H1 (cell line): Measurements from ENCODE around the gene GFRA4. TPM values are rescaled to one million over a fixed set of nuclear protein-coding genes. Genes with fewer than 3 reads are reported as not detected.

Experiments used
- CTCF ChIA-PET: fragments of 300-600 bp; sonication (Branson Sonifier 250); formaldehyde crosslinking; loops from one replicate; lab custom pipeline; 2021; ENCODE audit not compliant: partially characterized antibody; lab: Charles Lee
- POLR2A ChIA-PET: fragments of 300-600 bp; sonication (Branson Sonifier 250); formaldehyde crosslinking; loops from one replicate; lab custom pipeline; 2021; ENCODE audit warnings: inconsistent platforms; ENCODE audit not compliant: partially characterized antibody; lab: Charles Lee
- DNase-seq, 2 experiments: peaks; one replicate each; pipeline versions ENCODE4 v3.0.0 to v3.0.0-alpha.2; 2010 to 2022; ENCODE audit warnings: low spot score in 2 of 2, low read depth in 1 of 2, mixed read lengths in 1 of 2
- FAIRE-seq: peaks from 2 replicates; lab custom pipeline; 2011; peaks lifted over from hg19 to GRCh38; lab: Jason Lieb, UNC
- H2AFZ ChIP-seq: 2 replicates; pipeline ENCODE4 v1.8.1; 2012; ENCODE audit warnings: low read length, inconsistent platforms
- H2AK5ac ChIP-seq: 2 replicates; pipeline ENCODE4 v1.6.1; 2013; ENCODE audit warnings: low read depth, low read length
- H2BK120ac ChIP-seq: replicated peaks from 2 replicates; pipeline ENCODE3; 2013; ENCODE audit warnings: low read depth, low read length, inconsistent platforms
- H2BK12ac ChIP-seq: 2 replicates; pipeline ENCODE4 v1.6.1; 2013; ENCODE audit warnings: low read depth, low read length
- H2BK15ac ChIP-seq: 2 replicates; pipeline ENCODE4 v1.6.1; 2013; ENCODE audit warnings: low read length
- H2BK20ac ChIP-seq: 2 replicates; pipeline ENCODE4 v1.6.1; 2013; ENCODE audit warnings: low read length
- H2BK5ac ChIP-seq: 2 replicates; pipeline ENCODE4 v1.6.1; 2013; ENCODE audit warnings: low read depth, low read length
- H3K14ac ChIP-seq: 2 replicates; pipeline ENCODE4 v1.6.1; 2013; ENCODE audit warnings: inconsistent platforms; ENCODE audit not compliant: insufficient read length
- H3K18ac ChIP-seq: 2 replicates; pipeline ENCODE4 v1.6.1; 2013; ENCODE audit warnings: low read length; ENCODE audit errors: extremely low read depth
- H3K23ac ChIP-seq: 2 replicates; pipeline ENCODE4 v1.6.1; 2013; ENCODE audit warnings: inconsistent platforms; ENCODE audit not compliant: insufficient read length
- H3K23me2 ChIP-seq: 2 replicates; pipeline ENCODE4 v1.6.1; 2013; ENCODE audit warnings: low read depth, low read length
- H3K27ac ChIP-seq: 2 replicates; pipeline ENCODE4 v1.6.1; 2011; ENCODE audit warnings: low read depth, low read length, inconsistent platforms
- H3K27me3 ChIP-seq, 4 experiments: replicated peaks in 1 of 4; 1 replicate in 1 of 4; 2 replicates in 3 of 4; pipeline versions ENCODE4 v1.6.1 to v1.8.1; 2011 to 2013; ENCODE audit warnings: low read length in 3 of 4, mild to moderate bottlenecking in 3 of 4, inconsistent platforms in 2 of 4, mixed read lengths in 2 of 4, moderate library complexity in 1 of 4; ENCODE audit not compliant: control insufficient read depth in 3 of 4, insufficient read depth in 3 of 4; ENCODE audit errors: extremely low read depth in 1 of 4
- H3K36me3 ChIP-seq, 4 experiments: 2 replicates each; pipeline versions ENCODE4 v1.6.1 to v1.8.1; 2011 to 2013; ENCODE audit warnings: mild to moderate bottlenecking in 4 of 4, low read length in 3 of 4, moderate library complexity in 2 of 4, control low read depth in 1 of 4, inconsistent platforms in 1 of 4; ENCODE audit not compliant: insufficient read depth in 4 of 4, control insufficient read depth in 2 of 4
- H3K4ac ChIP-seq: replicated peaks from 2 replicates; pipeline ENCODE3; 2013; ENCODE audit warnings: low read length, low read depth, mixed read lengths, inconsistent platforms; ENCODE audit not compliant: insufficient read length
- H3K4me1 ChIP-seq, 4 experiments: replicated peaks in 1 of 4; 1 replicate in 1 of 4; 2 replicates in 3 of 4; pipeline versions ENCODE4 v1.6.1 to v1.8.1; 2011 to 2013; ENCODE audit warnings: low read length in 3 of 4, inconsistent platforms in 2 of 4, mixed read lengths in 1 of 4; ENCODE audit not compliant: insufficient read depth in 4 of 4, control insufficient read depth in 3 of 4
- H3K4me2 ChIP-seq, 2 experiments: 2 replicates each; pipeline versions ENCODE4 v1.6.1 to v1.8.1; 2011 to 2013; ENCODE audit warnings: low read depth in 2 of 2, low read length in 2 of 2, control low read depth in 1 of 2, inconsistent platforms in 1 of 2, mild to moderate bottlenecking in 1 of 2; ENCODE audit not compliant: insufficient read depth in 1 of 2
- H3K4me3 ChIP-seq, 4 experiments: fragments of 200-600, 300-600 bp in 1 of 4; sonication (generic), shearing (Covaris generic), sonication (Bioruptor Twin) in 1 of 4; 2 replicates each; pipeline versions ENCODE4 v1.5.1 to v1.8.1; 2011 to 2016; ENCODE audit warnings: low read length in 4 of 4, low read depth in 3 of 4, control low read depth in 2 of 4, inconsistent platforms in 2 of 4, mild to moderate bottlenecking in 2 of 4, mixed read lengths in 1 of 4, moderate library complexity in 1 of 4; ENCODE audit not compliant: insufficient read depth in 2 of 4; ENCODE audit errors: extremely low read depth in 1 of 4
- H3K56ac ChIP-seq: replicated peaks from 2 replicates; pipeline ENCODE3; 2013; ENCODE audit warnings: low read depth, mild to moderate bottlenecking, mixed read lengths, low read length, inconsistent platforms; ENCODE audit not compliant: insufficient read length
- H3K79me1 ChIP-seq: 2 replicates; pipeline ENCODE4 v1.6.1; 2013; ENCODE audit warnings: low read depth, low read length, control low read depth
- H3K79me2 ChIP-seq, 2 experiments: 2 replicates each; pipeline versions ENCODE4 v1.6.1 to v1.8.1; 2012 to 2013; ENCODE audit warnings: low read length in 2 of 2, mild to moderate bottlenecking in 2 of 2, inconsistent platforms in 1 of 2; ENCODE audit not compliant: insufficient read depth in 2 of 2, control insufficient read depth in 1 of 2
- H3K9ac ChIP-seq, 4 experiments: replicated peaks in 1 of 4; 1 replicate in 1 of 4; 2 replicates in 3 of 4; pipeline versions ENCODE4 v1.6.1 to v1.8.1; 2011 to 2013; ENCODE audit warnings: low read depth in 3 of 4, low read length in 3 of 4, control low read depth in 2 of 4, mild to moderate bottlenecking in 2 of 4, moderate library complexity in 2 of 4, inconsistent platforms in 1 of 4; ENCODE audit errors: extremely low read depth in 1 of 4
- H3K9me3 ChIP-seq, 2 experiments: 2 replicates each; pipeline versions ENCODE4 v1.6.1 to v1.8.1; 2012 to 2013; ENCODE audit warnings: mild to moderate bottlenecking in 2 of 2, moderate library complexity in 2 of 2, control low read depth in 1 of 2, inconsistent platforms in 1 of 2, low read depth in 1 of 2, low read length in 1 of 2, mixed read lengths in 1 of 2; ENCODE audit not compliant: insufficient read depth in 2 of 2
- H4K20me1 ChIP-seq, 2 experiments: replicated peaks in 1 of 2; 2 replicates each; pipeline versions ENCODE3 to v1.8.1; 2011 to 2013; ENCODE audit warnings: inconsistent platforms in 2 of 2, low read length in 2 of 2, mild to moderate bottlenecking in 1 of 2; ENCODE audit not compliant: insufficient read depth in 2 of 2, control insufficient read depth in 1 of 2
- H4K5ac ChIP-seq: 2 replicates; pipeline ENCODE4 v1.6.1; 2013; ENCODE audit warnings: low read length, low read depth, mixed read lengths, inconsistent platforms; ENCODE audit not compliant: insufficient read length
- H4K8ac ChIP-seq: 2 replicates; pipeline ENCODE4 v1.8.0; 2013; ENCODE audit warnings: mild to moderate bottlenecking, moderate library complexity, low read length, inconsistent platforms; ENCODE audit not compliant: insufficient read depth; ENCODE audit errors: extremely low read depth
- H4K91ac ChIP-seq: replicated peaks from 2 replicates; pipeline ENCODE3; 2013; ENCODE audit warnings: low read length, mixed read lengths, inconsistent platforms; ENCODE audit not compliant: insufficient read length
- MAFK ChIP-seq: IDR thresholded peaks from 2 replicates; pipeline ENCODE4 v1.6.1; 2012; ENCODE audit warnings: low read depth, mild to moderate bottlenecking, improper control_type of control experiment, low read length
- WGBS, 2 experiments: shearing (Covaris generic) in 1 of 2; methylation state at CpG; one replicate each; pipeline versions ENCODE4 v1.1.6 to v1.1.7; 2013 to 2015; ENCODE audit warnings: low lambda C conversion rate in 2 of 2, mixed read lengths in 2 of 2, inconsistent platforms in 1 of 2, low coverage in 1 of 2, missing lambda C conversion rate in 1 of 2; ENCODE audit not compliant: insufficient replicate concordance in 2 of 2, insufficient coverage in 1 of 2, insufficient read length in 1 of 2; ENCODE audit errors: extremely low coverage in 1 of 2, missing lambda C conversion rate in 1 of 2; 5-methylcytosine and 5-hydroxymethylcytosine counted together
- polyA plus RNA-seq, 7 experiments: library from polyadenylated mRNA; depleted of rRNA in 3 of 7; stranded (reverse) in 5 of 7; unstranded in 2 of 7; fragments of >200 nt in 5 of 7; fragments of 200-250 nt in 2 of 7; gene quantifications; 1 replicate in 5 of 7; 2 replicates in 1 of 7; 4 replicates in 1 of 7; pipeline versions ENCODE4 v1.2.1 to v1.2.3, GENCODE V29; 2011 to 2013; ENCODE audit warnings: missing spikeins in 2 of 7, mixed read lengths in 2 of 7
- total RNA-seq: library from RNA; stranded (reverse); fragmentation: NEBNext Ultra II Directional; extraction: Animal tissue kit (Norgen Biotek cat#: 25700); gene quantifications from 2 replicates; pipeline ENCODE4 v1.2.1, GENCODE V29; 2021

The GFRA4 gene
- total and polyA plus RNA-seq, 2 of the 8 experiments (the other 6 are each of a cell fraction or from before 2014, with no cell fraction given) = 0.05 TPM; not detected in 1

DNA sequence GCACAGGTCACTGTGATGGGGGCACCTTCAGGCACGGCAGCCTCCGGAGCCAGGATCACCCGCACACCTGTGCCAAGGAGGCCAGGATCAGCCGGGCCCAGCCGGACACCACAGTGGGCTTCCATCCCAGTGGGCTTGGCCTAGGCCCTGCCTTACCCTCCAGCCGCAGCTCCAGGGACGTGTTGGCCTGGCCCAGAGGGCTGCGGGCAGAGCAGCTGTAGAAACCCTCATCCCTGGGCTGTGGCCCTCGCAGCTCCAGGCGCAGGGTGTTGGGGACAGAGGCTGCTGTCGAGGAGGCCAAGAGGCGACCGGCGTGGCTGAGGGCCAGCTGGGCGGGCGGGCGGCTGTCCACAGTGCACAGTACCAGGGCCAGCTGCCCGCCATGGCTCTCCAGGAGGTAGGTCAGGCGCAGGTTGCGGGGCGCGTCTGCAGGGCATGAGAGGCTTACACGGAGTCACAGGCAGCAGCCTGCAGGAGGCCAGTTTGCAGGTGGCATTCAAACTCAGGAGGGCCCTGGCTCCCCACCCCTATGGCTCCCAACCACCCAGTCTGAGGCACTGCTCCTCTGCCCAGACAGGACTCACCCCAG, 29.6 kb upstream of the GFRA4 start:
- ChIA-PET CTCF (interaction anchor here (42.0 to 45.1 kb wide), 2 partner anchors 6 to 8 kb away, joined by 1432 read pairs; partner anchors contain the start of genes ADAM33 and SIGLEC1), POLR2A (interaction anchor here (0.6 kb wide), 1 partner anchor 85 kb away, joined by 3 read pairs; no protein-coding TSS in a partner anchor)
- Histone ChIP-seq H2BK5ac (no peak overlapping the region), H3K56ac (no peak overlapping the region), H3K4me3 (no peak overlapping the region), H2BK20ac (no peak overlapping the region), H3K18ac (no peak overlapping the region), H3K36me3 (no peaks in the 10 kb centered on the region), H3K23ac (no peak overlapping the region), H3K14ac (no peak overlapping the region), H3K9ac (no peak overlapping the region), H4K20me1 (no peaks in the 10 kb centered on the region), H2AK5ac (no peak overlapping the region), H2BK12ac (no peak overlapping the region), H2BK15ac (no peak overlapping the region), H4K5ac (no peak overlapping the region), H3K4me2 (no peak overlapping the region), H4K8ac (no peak overlapping the region; the same call in 1 of the 2 replicates), H3K9me3 (peaks cover 4 to 6% of the 10 kb centered on the region in 2 experiments; a peak in 2 of 4 replicates), H3K79me1 (no peaks in the 10 kb centered on the region), H3K27me3 (no peaks in the 10 kb centered on the region), H3K4ac (no peak overlapping the region), H2AFZ (no peak overlapping the region), H3K79me2 (no peaks in the 10 kb centered on the region), H3K4me1 (peaks cover 0 to 1% (median 0%) of the 10 kb centered on the region in 4 experiments; a peak in 1 of 7 replicates), H3K23me2 (no peaks in the 10 kb centered on the region), H4K91ac (no peak overlapping the region), H2BK120ac (no peak overlapping the region), H3K27ac (no peak overlapping the region)
- no peak for TF ChIP-seq MAFK
- FAIRE-seq = no peak
- 87% methylated on average over 18 of the region's 23 CpGs; no CpG with 5 or more reads in 1 of the 2 experiments for WGBS, 2 experiments
- DNase-seq = no peak
